COLO829 (cell line): ENCODE data around the gene SLC50A1.

Experiments
- DNase-seq: peaks from one replicate; pipeline ENCODE4 v3.0.0; 2012; ENCODE audit warnings: low spot score

SLC50A1 gene, protein sequence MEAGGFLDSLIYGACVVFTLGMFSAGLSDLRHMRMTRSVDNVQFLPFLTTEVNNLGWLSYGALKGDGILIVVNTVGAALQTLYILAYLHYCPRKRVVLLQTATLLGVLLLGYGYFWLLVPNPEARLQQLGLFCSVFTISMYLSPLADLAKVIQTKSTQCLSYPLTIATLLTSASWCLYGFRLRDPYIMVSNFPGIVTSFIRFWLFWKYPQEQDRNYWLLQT

DNA sequence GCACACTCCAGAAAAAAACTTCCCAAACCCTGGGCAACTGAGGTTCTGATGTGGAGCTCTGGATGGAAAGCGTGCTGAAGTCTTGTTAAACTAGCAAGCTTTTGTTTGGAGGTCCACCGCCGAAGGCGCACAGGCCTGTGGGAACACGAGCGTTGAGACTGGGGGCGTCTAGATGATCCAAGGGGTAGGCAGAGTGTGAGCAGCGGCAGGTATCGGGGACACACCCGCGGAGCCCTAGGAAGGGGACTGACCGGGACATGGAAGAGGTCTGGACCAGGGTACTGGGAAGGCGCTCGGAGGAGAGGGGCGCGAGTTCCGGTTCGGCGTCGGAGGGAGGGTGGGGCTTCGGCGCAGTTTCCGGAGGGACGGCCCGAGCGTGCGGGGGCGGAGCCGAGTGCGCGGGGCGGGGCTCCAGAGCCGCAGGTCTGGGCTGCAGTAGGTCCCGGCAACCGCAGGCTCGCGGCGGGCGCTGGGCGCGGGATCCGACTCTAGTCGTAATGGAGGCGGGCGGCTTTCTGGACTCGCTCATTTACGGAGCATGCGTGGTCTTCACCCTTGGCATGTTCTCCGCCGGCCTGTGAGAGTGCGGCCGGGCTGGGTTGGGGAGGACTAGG, at the start of gene SLC50A1:
TSS of gene SLC50A1 (plus strand) at position 438 of the 614 bp plus-strand sequence. CDS start at position 498, 60 bp downstream.
- peak; percentile 96 for DNase-seq

DNA sequence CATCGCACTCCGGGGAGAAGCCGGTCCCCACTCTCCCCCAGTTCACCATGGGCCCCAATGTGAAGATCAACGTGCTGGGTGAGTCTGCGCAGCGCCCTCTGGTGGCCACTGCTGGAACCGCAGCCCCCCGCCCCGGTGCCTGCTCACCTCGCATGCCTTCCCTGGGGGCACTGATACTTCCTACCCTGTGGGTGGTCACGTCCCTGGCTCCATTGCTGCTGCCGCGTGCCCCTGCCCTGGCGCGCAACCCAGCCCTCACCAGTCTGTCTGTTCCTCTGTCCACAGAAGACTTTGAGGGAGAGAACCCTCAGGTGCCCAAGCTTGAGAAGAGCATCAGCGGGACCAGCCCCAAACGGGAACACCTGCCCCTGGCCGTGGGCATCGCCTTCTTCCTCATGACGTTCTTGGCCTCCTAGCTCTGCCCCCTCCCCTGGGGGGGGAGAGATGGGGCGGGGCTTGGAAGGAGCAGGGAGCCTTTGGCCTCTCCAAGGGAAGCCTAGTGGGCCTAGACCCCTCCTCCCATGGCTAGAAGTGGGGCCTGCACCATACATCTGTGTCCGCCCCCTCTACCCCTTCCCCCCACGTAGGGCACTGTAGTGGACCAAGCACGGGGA, 49.4 kb upstream of the SLC50A1 start:
- peak; percentile 81 for DNase-seq

DNA sequence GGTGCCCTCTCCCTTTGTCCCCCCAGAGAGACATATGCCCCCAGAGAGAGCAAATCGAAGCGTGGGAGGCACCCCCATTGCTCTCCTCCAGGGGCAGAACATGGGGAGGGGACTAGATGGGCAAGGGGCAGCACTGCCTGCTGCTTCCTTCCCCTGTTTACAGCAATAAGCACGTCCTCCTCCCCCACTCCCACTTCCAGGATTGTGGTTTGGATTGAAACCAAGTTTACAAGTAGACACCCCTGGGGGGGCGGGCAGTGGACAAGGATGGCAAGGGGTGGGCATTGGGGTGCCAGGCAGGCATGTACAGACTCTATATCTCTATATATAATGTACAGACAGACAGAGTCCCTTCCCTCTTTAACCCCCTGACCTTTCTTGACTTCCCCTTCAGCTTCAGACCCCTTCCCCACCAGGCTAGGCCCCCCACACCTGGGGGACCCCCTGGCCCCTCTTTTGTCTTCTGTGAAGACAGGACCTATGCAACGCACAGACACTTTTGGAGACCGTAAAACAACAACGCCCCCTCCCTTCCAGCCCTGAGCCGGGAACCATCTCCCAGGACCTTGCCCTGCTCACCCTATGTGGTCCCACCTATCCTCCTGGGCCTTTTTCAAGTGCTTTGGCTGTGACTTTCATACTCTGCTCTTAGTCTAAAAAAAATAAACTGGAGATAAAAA, 48.7 kb upstream of the SLC50A1 start:
- DNase-seq = no peak

DNA sequence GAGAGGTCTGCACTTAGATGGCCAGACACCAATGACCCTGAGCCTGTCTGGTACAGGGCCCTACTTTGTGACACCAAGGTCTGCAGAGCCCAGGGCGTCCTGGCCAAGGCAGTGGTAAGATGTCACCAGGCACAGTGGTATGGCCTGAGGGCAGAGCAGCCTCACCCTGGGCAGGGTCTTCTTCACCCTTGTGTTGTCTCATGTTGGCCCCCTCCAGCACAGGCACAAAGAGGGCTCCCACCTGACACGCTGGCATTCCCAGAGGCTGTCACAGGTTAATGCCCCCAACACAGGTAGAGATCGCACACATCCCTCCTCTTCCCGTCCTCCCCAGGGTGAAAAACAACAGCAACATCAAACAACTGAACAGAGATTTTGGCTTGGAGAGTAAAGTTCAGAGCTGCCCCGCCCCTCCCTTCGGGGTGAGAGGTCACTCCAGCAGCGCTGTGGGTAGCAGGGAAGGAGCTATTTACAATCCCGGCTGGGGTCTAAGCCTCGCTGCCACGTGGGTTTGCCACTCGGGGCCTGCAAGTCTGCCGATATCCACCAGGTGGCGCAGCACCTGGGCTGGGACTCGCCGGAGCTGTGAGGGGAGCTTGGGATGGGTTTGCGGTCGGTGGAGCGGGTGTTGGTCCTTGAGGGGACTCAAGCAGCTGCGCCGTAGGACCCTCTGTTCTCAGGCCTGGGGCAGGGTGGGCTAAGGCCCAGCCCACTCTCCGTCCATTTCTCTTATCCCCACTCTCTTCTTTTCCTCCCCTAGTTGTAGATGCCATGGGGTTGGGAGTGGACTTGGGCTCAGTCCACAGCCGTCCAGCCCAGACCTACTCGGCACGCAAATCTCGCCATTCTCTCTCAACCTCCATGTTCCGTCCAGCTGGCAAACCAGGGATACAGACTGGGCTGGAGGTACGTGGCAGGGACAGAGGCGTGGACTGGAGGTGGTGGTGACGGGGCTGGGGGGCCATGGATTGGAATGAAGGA, 44.3 kb upstream of the SLC50A1 start:
- DNase-seq = peak; percentile 71

DNA sequence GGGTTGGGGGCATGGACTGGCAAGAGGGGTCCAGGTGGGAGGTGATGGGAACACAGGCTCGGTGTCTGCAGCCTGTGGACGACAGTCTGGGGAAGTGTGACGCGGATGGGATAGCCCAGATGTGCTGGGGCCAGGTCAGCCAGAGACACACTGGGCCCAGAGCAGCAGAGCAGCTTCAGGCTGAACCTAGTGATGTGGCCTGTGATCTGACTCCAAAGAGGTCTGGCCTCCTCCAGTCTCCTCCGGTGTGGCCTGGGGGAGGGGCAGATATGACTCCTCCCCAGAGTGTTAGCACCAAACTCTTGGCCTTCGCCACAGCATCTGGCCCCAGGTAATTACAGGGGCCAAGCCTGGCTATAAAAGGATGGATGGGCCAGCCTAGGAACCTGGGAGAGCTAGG, 43.5 kb upstream of the SLC50A1 start:
- no peak for DNase-seq

DNA sequence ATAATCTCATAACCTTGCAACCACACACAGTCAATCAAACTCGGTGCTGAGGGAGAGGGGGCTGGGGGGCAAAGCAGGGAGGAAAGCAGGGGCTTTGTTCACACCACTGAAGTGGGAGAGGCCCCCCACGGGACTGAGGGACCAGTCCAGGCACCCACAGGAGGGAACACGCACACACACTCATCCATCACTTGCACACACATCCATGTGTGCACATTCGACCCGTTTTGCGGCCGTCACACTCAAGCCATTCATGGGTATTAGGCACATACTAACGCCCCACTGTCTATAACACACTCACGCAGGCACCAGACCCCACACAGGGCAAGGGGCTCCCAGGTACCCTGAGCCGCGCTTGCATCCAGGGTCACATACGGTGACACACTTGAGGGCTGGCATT, 43.0 kb upstream of the SLC50A1 start:
- no peak for DNase-seq

DNA sequence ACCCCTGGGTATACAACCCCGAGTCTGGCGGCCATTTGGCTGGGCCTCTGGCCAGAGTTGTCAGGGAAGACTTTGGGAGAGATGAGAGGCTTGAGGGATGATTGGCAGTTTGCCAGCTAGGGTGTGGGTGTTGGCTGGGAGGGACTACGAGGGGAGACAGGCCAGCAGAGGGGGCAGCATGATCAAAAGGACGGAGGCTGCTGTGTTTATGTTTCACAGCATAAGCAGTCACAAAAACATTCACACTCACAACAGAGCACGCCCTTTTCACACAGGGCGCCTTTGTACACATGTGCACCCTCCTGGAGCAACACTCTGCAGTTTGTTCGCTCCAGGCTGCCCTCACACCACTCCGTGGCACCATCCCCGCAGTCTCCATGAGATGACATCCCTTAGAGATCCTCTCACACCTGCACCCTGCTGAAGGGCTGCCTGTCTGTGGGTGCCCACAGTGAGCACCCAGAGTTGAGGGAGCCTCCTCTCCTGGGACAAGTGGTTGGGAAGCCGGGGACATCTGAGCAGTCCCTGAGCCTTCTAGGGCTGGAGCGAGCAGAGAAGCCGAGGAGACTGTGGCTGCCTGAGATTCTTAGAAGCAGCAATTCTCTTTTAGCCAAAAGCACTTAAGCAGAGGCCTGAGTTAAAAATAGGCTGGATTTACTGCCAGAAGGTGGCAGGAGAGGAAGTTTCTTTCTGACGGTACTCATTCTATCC, 41.6 kb upstream of the SLC50A1 start:
- no peak for DNase-seq

DNA sequence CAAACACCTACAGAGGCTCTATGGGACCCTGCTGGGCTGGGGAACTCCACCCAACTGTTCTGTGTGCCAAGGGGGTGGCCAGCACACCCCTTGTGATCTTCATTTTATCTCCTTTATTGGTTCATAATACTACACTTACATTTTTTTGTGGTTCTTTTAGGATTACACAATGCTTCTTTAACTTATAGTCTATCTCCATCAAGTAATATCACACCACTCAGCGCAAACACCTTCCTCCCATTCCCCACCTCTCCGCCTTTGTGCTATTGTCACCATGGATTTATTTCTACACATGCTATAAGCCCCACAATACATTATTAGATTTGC, 41.1 kb upstream of the SLC50A1 start:
- no peak for DNase-seq

DNA sequence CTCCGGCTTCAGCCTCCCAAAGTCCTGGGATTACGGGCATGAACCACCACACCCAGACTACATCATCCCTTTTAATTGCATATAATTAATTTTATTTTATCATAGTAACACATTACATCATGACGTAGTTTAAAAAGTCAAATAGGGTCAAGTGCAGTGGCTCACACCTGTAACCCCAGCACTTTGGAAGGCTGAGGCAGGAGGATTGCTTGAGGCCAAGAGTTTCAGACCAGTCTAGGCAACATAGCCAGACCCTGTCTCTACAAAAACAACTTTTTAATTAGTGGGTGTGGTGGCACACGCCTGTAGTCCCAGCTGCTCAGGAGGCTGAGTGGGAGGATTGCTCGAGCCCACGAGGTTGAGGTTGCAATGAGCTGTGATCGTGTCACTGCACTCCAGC, 36.3 kb upstream of the SLC50A1 start:
- DNase-seq = no peak

DNA sequence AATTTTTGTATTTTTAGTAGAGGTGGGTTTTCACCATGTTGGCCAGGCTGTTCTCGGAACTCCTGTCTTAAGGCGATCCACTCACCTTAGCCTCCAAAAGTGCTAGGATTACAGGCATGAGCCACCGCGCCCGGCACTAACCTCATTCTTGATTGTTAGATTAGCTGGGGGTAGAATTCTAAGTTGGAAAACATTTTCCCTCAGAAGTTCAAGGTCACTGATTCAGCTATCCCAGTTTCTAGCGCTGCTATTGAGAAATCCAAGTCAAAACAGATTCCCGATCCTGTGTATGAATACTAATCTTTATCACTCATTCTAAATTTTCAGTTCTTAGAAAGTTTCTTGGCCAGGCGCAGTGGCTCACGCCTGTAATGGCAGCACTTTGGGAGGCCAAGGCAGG, 32.3 kb upstream of the SLC50A1 start:
- no peak for DNase-seq

DNA sequence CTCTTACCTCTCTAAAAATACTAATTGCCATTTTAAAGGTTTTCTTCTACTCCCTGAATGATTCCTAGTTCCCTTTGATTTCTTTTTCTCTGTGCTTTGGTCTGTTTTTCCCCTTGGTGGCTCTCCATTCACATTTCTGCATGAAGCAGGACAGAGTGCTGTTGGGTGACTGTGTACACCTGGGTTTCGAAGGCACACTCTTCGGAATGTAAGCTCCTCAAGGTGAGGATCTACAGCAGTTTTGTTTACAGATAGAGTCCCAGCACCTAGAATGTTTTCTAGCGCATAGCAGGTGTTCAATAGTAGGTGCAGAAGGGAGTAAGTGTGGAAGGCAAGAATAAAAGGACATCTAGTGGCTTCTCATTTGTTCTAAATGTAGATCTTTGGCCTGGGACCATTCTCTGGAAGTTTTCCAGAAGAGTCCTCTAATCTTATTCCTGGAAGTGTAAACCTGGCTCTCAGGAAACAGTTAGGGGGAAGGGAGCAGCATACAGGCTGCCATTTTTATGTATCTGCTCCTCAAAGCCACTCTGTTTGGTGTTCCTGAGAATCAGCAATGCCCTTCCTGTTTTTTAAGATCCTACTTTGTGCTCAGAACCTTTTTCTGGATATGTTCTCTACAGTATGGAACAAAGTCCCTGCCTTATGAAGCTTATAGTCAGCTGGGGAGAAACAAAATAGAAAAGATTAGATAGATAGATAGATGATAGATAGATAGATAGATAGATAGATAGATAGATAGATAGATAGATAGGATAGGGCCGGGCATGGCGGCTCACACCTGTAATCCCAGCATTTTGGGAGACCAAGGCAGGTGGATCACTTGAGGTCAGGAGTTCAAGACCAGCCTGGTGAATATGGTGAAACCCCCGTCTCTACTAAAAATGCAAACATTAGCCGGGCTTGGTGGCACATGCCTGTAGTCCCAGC, 30.8 kb upstream of the SLC50A1 start:
- DNase-seq = no peak

DNA sequence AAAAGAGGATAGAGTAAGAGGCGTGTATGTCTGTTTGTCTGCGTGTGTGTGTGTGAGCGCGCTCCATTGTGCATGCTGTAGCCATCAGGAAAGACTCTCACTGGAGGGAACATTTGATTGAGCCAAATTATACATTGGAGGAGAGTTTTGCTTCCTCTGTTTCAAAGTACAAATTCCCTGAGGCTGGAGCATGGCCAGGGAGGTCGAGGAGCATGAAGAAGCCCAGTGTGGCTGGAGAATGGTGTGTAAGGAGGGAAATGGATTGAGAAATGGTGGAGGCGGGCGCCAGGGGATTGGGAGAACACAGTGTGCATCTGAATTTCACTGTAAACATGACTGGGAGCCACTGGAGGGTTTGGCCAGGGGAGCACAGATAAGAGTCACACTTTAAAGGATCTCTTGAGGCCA, 30.0 kb upstream of the SLC50A1 start:
- no peak for DNase-seq

DNA sequence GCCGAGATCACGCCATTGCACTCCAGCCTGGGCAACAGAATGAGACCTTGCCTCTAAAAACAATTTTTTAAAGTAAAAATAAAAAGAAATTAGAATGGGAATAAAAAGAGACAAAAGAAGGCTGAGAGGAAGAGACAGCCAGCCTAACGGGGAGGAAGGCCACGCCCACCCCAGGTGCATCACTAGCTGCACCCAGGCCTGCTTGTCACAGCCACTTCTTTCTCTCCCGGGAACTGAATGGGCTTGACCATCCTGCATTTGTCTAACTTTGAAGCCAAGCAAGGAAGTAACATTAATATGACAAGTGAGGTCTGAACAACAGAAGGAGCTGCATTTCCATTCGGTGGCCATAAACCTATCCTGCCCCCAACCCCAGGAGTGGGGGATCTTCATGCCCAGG, 28.8 kb upstream of the SLC50A1 start:
- DNase-seq = no peak

DNA sequence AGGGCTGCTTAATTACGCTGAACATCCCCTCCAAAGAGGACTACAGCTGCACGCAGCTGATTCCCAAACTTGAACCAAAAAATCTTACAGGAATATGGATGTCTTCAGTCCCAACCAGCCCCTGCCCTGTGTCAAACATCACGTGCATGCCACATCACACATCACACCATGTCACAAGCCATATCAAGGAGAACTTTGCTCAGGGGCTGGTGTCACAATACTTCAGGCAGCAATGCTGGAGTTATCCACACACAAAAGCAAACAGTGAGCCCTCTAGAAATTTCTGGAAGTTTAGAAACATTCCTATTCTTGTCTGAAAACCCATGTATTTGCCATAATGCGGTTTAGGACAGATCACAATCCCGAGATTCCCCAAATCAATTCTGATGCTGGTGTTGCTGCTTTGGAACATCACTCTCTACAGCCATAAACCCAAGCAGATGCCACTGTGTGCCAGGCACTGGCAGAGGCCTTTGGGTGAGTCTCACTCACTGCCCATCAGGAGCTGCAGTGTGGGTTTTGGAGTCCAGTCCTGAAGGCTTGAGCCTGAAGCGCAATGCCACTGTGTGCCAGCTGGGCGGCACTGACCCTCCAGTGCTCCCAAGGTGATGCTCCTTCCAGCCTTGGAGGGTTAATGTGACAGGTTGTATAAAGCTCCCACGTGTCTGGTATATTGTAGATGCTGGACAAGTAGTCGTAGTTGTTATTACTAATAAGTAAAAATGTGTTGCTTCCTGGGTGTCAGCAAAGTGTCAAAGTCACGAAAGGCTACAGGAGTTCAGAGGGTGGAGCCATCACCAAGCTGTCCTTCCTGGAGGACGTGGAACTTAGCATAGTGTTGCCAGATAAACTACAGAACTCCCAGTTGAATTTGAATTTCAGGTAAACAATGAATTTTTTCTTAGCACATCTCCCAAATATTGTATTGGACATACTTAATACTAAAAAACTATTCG, 28.1 kb upstream of the SLC50A1 start:
- DNase-seq = no peak

DNA sequence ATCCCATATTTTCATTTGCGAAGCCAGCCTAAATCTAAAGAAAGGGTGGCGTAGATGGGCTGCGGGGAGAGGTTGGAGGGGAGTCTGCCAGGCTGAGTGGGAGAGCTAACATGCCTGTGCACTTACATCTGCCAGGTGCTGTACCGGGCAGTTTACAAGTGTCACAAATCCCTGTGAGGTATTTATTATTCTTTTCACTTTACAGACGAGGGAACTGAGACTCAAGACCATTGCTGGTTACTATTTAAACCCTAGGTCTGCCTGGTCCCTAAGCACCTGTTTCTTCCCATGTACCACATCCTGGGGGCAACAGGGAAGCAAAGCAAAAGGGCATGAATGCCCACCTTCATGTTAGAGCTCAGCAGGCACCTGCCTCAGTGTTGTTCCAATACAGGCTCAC, 27.4 kb upstream of the SLC50A1 start:
- no peak for DNase-seq

DNA sequence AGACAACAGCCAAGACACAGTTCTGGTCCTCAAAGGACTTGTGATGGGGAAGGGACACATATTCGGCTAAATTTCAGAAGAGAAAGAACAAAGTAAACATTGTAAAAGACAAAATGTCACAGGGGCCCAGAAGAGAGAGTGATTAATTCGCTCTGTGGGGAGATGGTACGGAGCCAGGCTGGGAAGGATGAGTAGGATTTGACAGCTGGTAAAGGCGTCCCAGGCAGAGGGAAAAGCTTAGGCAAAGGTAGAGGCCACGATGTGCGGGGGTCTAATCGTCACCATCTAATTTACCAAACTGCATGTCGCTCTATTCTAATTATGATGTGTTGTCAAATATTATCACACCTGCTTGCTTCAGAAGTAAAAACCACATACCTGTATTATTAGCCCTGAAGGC, 25.3 kb upstream of the SLC50A1 start:
- DNase-seq = no peak

DNA sequence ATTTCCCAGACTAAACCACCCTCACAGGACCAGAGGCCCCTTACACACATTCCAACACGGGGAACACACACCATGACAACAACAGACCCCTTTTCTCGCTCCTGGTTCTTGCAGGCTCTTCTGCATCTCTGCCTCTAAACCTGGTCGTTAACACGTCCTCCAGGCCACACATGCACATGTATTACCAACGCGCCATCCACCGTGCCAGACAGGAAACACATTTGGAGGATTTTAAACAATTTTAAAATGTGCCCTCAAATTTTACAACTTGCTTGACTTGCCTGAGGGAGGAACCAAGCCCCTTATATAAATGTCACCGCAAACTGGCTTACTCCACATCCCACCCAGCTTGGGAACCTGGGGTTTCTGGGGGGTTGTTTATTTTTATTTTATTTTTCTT, 24.8 kb upstream of the SLC50A1 start:
- no peak for DNase-seq

DNA sequence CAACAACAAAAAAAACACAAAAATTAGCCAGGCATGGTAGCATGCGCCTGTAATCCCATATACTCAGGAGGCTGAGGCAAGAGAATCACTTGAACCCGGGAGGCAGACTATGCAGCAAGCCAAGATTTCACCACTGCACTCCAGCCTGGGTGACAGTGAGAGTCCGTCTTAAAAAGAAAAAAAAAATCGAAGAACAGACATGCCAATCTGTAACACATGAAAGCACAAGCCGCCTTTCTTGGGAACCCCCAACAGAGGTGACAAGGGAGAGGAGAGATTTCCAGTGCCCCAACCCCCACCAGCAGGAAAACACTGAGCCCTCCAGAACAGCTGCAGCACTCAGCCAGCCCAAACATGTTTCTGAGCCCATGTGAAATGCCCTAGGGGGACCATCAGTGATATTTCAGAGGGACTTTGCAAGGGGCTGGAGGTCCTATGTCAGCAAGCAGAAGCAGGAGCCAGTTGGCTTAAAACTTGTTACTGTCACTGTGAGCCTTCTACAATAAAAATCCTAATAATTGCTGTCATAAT, 22.1 kb upstream of the SLC50A1 start:
- no peak for DNase-seq
